Lung microvascular endothelial cell (primary cell): ENCODE data around the gene LPCAT4. TPM values are rescaled to one million over a fixed set of nuclear protein-coding genes. Genes with fewer than 3 reads are reported as not detected.

ENCODE experiments used
- DNase-seq, 2 donors: peaks; one replicate each; pipeline versions ENCODE4 v3.0.0 to v3.0.0-alpha.2; 2010; ENCODE audit warnings: low read depth in 2 of 2
- total RNA-seq: library from RNA; depleted of rRNA; stranded (reverse); fragments of >200 nt; gene quantifications from 2 replicates; pipeline ENCODE4 v1.2.1, GENCODE V29; 2014

Gene LPCAT4
- total RNA-seq, 1 donor from 2014 or later = 2.8 TPM

- peak in 1 of 2 donors; percentile 11 for DNase-seq
Measured at GRCh38 chr15:34336991-34337556, 29.9 kb downstream of the LPCAT4 start.

GRCh38 chr15:34336231-34336990 is 30.6 kb downstream of the LPCAT4 start:
- DNase-seq = no peak

DNA sequence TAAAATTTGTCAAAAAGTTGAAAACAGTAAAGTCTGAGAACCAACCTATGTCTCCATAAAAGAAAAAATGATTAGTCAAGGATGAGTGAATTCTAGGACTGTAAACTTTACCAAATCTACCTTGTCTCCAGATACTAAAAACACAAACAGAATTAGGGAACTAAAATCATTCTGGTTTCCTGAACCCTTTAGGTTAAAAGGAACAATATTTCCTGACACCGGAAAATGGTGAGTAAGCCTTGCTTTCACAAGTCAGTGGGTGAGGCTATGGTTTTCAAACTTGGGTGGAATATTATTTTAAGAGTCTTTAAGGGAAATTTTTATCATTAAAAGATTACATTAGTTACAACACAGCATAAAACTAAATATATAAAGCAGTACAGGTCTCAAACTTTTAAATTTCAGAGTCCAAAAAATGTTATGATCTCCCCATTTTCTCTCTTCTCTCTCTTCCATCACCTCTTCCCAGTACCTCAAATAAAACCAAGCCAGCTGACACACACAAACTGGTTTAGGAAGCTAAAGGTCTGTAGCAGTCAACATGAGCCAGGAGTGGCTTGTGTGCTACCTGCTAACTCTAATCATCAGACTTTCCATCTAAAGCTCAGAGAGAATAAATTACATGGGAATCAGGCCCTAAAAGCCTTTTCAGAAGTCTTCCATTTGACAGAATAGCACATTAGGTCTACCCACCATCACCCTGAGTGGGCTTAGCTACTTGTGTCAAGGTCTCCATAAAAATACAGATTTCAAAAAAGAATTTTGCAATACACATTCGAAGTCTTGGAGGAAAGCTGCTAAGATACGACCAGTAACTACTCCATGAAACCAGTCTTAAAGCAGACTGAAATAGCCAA is 31.6 kb downstream of the LPCAT4 start:
- peak; percentile 61 to 80 for DNase-seq

DNA sequence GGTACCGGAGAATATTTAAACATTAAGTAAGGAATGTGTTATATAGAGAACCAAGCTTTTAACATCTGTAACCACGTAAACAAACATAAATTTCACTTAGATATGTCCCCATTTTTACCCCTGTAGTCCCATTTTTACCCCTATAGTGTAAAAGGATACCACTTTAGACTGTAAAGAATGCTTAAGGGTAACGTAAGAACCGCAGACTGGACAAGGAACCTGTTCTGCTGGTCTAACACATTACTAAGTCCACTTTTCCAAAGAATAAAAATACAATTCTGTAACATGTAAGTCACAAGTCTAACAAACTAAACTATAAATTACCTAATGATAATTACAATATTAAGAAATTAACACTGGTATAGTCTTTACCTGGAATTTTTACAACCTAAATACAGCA is 32.3 kb downstream of the LPCAT4 start:
- DNase-seq = peak in 1 of 2 donors; percentile 4

DNA sequence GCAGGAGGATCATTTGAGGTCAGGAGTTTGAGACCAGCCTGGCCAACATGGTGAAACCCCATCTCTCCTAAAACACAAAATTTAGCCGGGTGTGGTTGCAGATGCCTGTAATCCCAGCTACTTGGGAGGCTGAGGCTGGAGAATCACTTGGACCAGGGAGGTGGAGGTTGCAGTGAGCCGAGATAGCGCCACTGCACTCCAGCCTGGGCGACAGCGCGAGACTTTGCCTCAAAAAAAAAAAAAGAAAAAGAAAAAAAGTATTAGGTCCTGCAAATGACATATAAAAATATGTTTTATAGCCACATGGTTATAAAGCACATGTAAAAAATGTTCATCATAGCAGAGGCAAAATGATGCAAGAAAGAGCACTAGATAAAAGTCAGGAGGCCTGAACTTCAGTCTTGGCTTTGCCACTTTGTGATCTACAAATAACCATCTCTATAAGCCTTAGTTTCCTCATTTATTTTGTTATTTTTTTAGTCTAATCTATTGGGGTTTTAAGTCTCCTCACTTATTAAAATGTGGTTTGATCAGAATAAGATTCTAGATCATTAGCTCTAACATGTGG is 34.4 kb downstream of the LPCAT4 start:
- DNase-seq = no peak

- no peak for DNase-seq
Measured at GRCh38 chr15:34331809-34332208, 35.2 kb downstream of the LPCAT4 start.

DNA sequence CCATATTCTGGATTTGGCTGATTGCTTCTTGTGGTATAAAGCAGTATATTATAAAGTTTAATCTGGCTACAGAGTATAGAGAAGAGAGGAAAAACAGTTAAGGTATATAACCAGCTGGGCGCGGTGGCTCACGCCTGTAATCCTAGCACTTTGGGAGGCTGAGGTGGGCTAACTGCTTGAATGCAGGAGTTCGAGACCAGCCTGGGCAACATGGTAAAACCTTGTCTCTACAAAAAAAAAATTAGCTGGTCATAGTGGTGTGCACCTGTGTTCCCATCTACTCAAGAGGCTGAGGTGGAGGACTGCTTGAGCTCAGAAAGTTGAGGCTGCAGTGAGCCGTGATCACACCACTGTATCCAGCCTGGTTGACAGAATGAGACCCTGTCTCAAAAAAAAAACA is 36.7 kb downstream of the LPCAT4 start:
- DNase-seq = no peak

DNA sequence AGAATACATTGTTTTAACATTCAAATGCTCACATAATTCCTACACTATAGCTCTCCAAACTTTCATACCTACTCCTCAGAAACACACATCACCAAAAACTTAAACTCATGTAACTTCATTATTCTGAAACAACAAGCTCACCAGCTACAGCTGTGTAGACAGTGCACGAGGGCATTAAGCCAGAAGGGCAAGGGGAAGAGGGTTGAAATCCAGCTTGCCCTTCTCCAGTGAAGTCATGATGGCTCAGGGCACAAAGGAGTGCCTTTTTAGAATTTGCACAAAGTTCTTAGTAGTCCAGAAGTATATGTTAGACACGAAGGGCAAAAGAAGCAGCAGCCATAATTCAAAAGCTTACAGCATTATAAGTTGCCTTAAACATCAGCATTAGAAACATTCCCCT is 38.0 kb downstream of the LPCAT4 start:
- DNase-seq = no peak

DNA sequence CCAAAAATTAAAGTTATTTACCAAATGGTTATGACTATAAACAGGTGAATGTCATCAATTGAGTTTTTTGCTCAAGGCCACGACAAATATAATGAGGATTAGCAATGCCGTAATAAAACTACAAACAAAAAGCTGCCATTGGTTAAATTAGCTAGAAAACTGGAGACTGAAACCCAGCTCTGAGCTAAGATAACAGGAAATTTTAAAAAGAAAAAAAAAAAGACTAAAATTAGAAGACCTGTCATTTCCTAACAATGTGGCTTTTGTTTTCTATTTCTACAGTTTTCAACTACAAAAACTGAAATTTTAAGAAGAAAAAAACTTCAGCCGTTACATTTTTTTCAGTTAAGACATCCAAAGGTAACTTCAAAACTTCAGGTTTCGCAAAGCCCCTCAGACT is 39.1 kb downstream of the LPCAT4 start:
- DNase-seq = peak; percentile 3 to 49

GRCh38 chr15:34325368-34325767 is 41.6 kb downstream of the LPCAT4 start:
- no peak for DNase-seq

DNA sequence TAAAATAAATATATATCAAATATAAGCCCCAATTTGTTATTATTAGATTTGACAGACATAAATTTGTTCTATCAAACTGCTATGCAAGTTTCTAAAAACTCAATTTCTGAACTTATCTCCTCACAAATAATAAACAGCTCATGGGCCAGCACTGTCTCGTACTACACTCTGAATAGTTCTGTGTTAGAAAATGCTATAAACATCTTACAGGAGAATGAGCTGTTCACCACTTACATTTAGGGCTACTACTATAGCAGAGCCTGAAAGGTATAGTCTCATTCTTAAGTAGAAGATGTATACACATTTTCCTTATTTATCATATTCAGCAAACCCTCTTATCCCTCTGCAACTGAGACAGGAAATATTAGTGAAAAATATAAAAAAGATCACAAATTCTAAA is 42.1 kb downstream of the LPCAT4 start:
- no peak for DNase-seq

GRCh38 chr15:34323217-34323616 is 43.8 kb downstream of the LPCAT4 start:
- no peak for DNase-seq

DNA sequence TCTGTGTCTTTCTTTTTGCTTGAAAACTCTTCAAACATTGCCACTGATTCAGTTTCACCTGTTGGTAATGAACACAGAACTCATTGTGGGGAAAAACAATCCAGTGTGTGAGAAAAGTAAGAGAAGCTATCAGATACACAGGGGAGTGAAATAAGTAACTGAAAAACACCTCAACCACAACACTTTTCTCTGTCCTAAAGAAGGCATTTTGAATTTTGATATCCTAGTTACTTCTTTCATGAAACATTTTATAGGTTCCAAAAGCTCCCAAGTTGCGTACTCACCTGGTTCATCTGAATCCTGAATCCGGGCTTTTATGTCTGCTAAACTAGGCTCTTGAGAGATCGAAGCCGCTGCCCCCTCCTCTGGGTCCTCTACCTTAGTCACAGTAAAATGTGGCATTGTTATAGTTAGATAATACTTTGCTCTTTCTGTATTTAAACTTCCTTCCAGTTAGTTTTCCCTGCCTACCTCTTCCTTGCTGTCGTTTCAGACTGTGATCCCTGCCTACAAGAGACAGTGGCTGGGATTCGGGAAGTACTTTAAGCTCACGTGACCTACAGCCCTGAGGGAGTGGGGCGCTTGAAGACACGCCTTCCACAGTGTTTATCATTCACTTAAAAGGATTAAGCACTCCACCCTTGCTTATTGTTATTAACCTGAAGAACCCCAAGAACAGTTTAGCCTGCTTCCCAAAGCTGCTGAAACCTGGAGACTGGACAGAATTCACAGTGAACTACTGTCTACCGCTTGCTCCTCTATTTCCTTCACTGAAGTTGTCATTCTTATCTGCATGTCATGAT is 48.5 kb downstream of the LPCAT4 start:
- peak; percentile 57 to 83 for DNase-seq

GRCh38 chr15:34314491-34315490 is 52.2 kb downstream of the LPCAT4 start:
- DNase-seq = no peak

- DNase-seq = no peak
Measured at GRCh38 chr15:34311563-34311962, 55.4 kb downstream of the LPCAT4 start.

Other genes starting within 250 kb of the LPCAT4 start
- gene KATNBL1, start 157.1 kb downstream of the LPCAT4 start, total RNA-seq = 21.8 and 31.0 TPM in 2 replicates
- gene EMC4, start 142.2 kb downstream of the LPCAT4 start, total RNA-seq = 140 and 163 TPM in 2 replicates
- 16.8 and 18.8 TPM in 2 replicates for gene SLC12A6, start 29.4 kb downstream of the LPCAT4 start, total RNA-seq
- 131 and 263 TPM in 2 replicates for gene NOP10, start 24.1 kb downstream of the LPCAT4 start, total RNA-seq
- gene NUTM1, start 23.9 kb downstream of the LPCAT4 start, total RNA-seq = not detected in 2 replicates
- gene GOLGA8A, start 70.6 kb upstream of the LPCAT4 start, total RNA-seq = 0.40 and 2.0 TPM in 2 replicates
- gene GOLGA8B, start 216.5 kb upstream of the LPCAT4 start, total RNA-seq = 4.1 and 4.8 TPM in 2 replicates